Hematopoietic multipotent progenitor cell treated with erythropoietin and hydrocortisone succinate and interleukin-3 and kit ligand, for 8 days (in vitro differentiated cells): ENCODE results near the gene PGF.
A peak's percentile ranks its signal among the peaks of the same experiment; 100 is the strongest.

Experiments
- DNase-seq: peaks from one replicate; pipeline ENCODE4 v3.0.0-alpha.2; 2015

PGF gene

GRCh38 chr14:74915826-74916225, 39.6 kb downstream of the PGF start:
- DNase-seq: no peak

GRCh38 chr14:74915426-74915825, 40.0 kb downstream of the PGF start:
- DNase-seq: no peak

GRCh38 chr14:74913986-74914573, 41.3 kb downstream of the PGF start:
- DNase-seq: peak; percentile 71

GRCh38 chr14:74913393-74913910, 41.9 kb downstream of the PGF start:
- no peak for DNase-seq

- DNase-seq: no peak
Observed at GRCh38 chr14:74912801-74913200, 42.6 kb downstream of the PGF start.

GRCh38 chr14:74912111-74912510, 43.3 kb downstream of the PGF start:
- DNase-seq: no peak

GRCh38 chr14:74911704-74912103, 43.7 kb downstream of the PGF start:
- DNase-seq: no peak

GRCh38 chr14:74911221-74911620, 44.2 kb downstream of the PGF start:
- no peak for DNase-seq

- no peak for DNase-seq
Observed at GRCh38 chr14:74910556-74910955, 44.8 kb downstream of the PGF start.

- DNase-seq: no peak
Observed at GRCh38 chr14:74909911-74910310, 45.5 kb downstream of the PGF start.

GRCh38 chr14:74909501-74909900, 45.9 kb downstream of the PGF start:
- no peak for DNase-seq

GRCh38 chr14:74908861-74909341, 46.5 kb downstream of the PGF start:
- DNase-seq: no peak

GRCh38 chr14:74907744-74908143, 47.7 kb downstream of the PGF start:
- no peak for DNase-seq

GRCh38 chr14:74906925-74907521, 48.4 kb downstream of the PGF start:
- no peak for DNase-seq

GRCh38 chr14:74905595-74906142, 49.7 kb downstream of the PGF start:
- DNase-seq: peak; percentile 83

- DNase-seq: no peak
Observed at GRCh38 chr14:74904635-74905503, 50.5 kb downstream of the PGF start.

- DNase-seq: no peak
Observed at GRCh38 chr14:74902941-74903705, 52.3 kb downstream of the PGF start.

- no peak for DNase-seq
Observed at GRCh38 chr14:74898694-74899093, 56.7 kb downstream of the PGF start.

- DNase-seq: no peak
Observed at GRCh38 chr14:74898083-74898482, 57.3 kb downstream of the PGF start.

GRCh38 chr14:74897642-74898041, 57.8 kb downstream of the PGF start:
- no peak for DNase-seq

GRCh38 chr14:74896400-74896799, 59.0 kb downstream of the PGF start:
- no peak for DNase-seq

GRCh38 chr14:74893614-74894091, 61.7 kb downstream of the PGF start:
- no peak for DNase-seq
